ENCODE data around the gene CSDE1.
A peak's percentile ranks its signal among the peaks of the same experiment; 100 is the strongest.
"Not testable (repeated sequence)": the region's sequence is repeated elsewhere in the genome, so short reads cannot be mapped to it uniquely, and the experiment has no call there.

The CSDE1 gene

DNA sequence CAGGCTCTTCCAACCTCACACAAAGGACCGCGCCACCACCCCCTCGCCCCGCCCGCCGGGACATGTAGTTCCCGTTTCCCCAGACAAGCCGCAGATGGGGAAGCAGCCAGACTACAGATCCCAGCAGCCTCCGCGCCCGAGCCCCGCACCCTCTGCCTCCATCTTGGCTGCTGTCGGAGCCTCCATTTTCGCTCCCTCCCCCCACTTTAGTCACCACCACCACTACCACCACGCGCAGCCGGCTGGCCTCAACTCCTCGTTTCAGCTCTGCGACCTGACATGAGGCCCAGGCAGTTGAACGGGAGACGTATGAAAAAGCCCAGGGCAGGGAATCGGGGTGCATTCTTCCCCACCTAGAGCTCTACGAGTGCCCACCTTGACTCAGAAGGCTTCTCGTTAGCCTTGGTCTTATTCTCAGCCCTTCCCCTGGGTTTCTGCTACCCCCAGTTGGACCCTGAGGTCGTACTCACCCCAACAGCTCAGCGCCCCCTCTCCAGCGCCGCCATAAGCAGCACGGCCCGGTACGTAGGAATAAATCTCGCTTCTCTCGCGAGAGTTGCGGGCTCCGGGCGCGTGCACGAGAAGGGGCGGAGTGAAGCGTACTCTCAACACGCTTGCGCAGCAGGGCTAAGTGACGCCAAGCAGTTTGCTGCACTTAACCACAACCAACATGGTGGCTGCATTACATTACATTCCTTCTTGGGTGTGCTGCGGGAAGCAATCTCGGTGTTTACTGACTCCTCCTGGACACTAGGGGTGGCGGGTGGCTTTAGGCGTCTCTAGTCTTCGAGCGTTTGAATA lies at the start of gene CSDE1:
CSDE1 (minus strand) TSS at position 530 of the 801 bp plus-strand sequence. CDS start 18,094 bp downstream, outside the sequence.
- peak; percentile 94 for DNase-seq (ENCODE audit: low read depth)

- not testable (repeated sequence) for DNase-seq (ENCODE audit: low read depth)
These were observed 46.7 kb upstream of the CSDE1 start for GRCh38 chr1:114804449-114804848.

GRCh38 chr1:114803001-114803400 lies 45.2 kb upstream of the CSDE1 start:
- DNase-seq (ENCODE audit: low read depth), result no peak

GRCh38 chr1:114794038-114794437 lies 36.3 kb upstream of the CSDE1 start:
- no peak for DNase-seq (ENCODE audit: low read depth)

DNA sequence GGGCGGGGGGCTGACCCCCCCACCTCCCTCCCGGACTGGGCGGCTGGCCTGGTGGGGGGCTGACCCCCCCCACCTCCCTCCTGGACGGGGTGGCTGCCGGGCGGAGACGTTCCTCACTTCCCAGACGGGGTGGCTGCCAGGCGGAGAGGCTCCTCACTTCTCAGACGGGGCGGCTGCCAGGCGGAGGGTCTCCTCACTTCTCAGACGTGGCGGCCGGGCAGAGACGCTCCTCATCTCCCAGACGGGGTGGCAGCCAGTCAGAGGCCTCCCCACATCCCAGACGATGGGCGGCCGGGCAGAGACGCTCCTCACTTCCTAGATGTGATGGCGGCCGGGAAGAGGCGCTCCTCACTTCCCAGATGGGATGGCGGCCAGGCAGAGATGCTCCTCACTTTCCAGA lies 32.8 kb upstream of the CSDE1 start:
- not testable (repeated sequence) for DNase-seq (ENCODE audit: low read depth)

- not testable (repeated sequence) for DNase-seq (ENCODE audit: low read depth)
These were observed 28.7 kb upstream of the CSDE1 start for GRCh38 chr1:114786440-114786839.

GRCh38 chr1:114782476-114782875 lies 24.7 kb upstream of the CSDE1 start:
- DNase-seq (ENCODE audit: low read depth), result no peak

- DNase-seq (ENCODE audit: low read depth), result peak; percentile 88
These were observed 22.8 kb upstream of the CSDE1 start, which contains the start of gene SIKE1 for GRCh38 chr1:114780344-114781226. TSS of gene SIKE1 (minus strand) at chr1:114780685. CDS start at chr1:114780607, 78 bp downstream.

- DNase-seq (ENCODE audit: low read depth), result no peak
These were observed 21.9 kb upstream of the CSDE1 start for GRCh38 chr1:114779722-114780121.

DNA sequence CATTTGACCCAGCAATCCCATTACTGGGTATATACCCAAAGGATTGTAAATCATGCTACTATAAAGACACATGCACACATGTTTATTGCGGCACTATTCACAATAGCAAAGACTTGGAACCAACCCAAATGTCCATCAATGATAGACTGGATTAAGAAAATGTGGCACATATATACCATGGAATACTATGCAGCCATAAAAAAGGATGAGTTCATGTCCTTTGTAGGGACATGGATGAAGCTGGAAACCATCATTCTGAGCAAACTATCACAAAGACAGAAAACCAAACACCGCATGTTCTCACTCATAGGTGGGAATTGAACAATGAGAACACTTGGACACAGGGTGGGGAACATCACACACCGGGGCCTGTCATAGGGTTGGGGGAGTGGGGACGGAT lies 18.9 kb upstream of the CSDE1 start:
- DNase-seq (ENCODE audit: low read depth), result not testable (repeated sequence)

DNA sequence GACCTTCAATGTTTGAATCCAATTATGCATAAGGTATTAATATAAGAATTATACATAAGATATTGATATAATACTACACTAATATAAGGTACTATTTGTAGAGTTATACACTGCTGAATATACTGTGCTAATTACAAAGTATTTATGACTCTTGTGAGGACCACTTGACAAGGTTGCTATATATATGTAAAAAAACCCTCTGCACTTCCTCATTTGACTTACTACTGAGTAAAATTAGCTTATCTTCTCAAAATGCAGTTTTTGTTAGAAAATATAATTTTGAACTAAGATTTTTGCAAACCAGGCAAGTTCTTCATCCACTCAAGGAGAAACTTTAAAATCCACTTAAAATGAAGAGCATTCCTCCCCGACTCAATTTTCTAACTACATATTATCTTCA lies 14.2 kb upstream of the CSDE1 start:
- DNase-seq (ENCODE audit: low read depth), result no peak

GRCh38 chr1:114770989-114771388 lies 13.2 kb upstream of the CSDE1 start:
- no peak for DNase-seq (ENCODE audit: low read depth)

GRCh38 chr1:114764689-114765088 lies 6.9 kb upstream of the CSDE1 start:
- DNase-seq (ENCODE audit: low read depth), result no peak

DNA sequence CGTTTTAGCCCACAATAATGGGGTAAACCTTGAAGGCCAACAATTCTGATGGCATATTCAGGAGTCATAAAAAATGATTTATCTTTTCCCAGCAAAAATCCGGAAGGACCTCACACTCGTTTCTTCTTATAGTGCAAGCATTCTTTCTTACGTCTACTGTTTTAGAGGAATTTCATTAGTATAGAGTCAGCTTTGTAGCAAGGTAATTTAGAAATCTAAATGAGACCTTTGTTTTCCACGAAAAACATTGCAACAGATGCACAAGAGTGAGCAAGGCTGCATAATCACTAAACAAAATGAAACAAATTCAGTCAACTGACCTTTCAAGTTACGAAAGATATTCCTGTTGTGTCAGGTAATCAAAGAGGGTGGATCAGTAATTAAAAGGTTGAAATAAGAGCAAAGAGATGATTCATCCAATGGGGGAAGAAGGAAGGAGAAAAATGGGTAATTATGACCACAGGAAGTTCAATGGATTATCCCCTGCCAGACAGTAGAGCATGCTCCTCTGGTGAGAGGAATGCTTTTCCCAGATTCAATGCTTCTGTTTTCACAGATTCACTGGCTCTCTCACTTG lies 560 bp upstream of the CSDE1 start:
- no peak for DNase-seq (ENCODE audit: low read depth)

GRCh38 chr1:114756949-114757454 lies 782 bp downstream of the CSDE1 start:
- no peak for DNase-seq (ENCODE audit: low read depth)

- no peak for DNase-seq (ENCODE audit: low read depth)
These were observed 1.5 kb downstream of the CSDE1 start for GRCh38 chr1:114756009-114756892.

- no peak for DNase-seq (ENCODE audit: low read depth)
These were observed 2.5 kb downstream of the CSDE1 start for GRCh38 chr1:114755006-114755931.

DNA sequence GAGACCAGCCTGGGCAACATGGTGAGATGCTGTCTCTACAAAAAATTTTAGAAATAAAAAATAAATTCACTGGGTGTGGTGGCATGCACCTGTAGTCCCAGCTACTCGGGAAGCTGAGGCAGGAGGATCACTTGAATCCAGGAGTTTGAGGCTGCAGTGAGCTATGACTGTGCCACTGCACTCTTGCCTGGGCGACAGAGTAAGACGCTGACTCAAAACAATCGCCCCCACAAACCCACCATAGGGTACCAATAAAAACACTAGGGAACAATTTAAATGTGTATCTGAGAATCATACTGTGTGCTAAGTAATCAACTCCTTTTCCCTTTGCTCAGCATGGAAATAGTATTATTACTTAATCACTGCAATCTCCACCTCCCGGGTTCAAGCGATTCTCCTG lies 4.1 kb downstream of the CSDE1 start:
- not testable (repeated sequence) for DNase-seq (ENCODE audit: low read depth)

- DNase-seq (ENCODE audit: low read depth), result no peak
These were observed 4.6 kb downstream of the CSDE1 start for GRCh38 chr1:114753143-114753542.

GRCh38 chr1:114750780-114751179 lies 7.0 kb downstream of the CSDE1 start:
- no peak for DNase-seq (ENCODE audit: low read depth)
